Left forelimb (tissue), 1 donor: Measurements from ENCODE around the gene ZNF549.
"Not testable (repeated sequence)": the region's sequence is repeated elsewhere in the genome, so short reads cannot be mapped to it uniquely, and the experiment has no call there.

Source experiments
- DNase-seq: peaks from one replicate; pipeline ENCODE4 v3.0.0-alpha.2; 2018; ENCODE audit warnings: low spot score

The ZNF549 gene

DNA sequence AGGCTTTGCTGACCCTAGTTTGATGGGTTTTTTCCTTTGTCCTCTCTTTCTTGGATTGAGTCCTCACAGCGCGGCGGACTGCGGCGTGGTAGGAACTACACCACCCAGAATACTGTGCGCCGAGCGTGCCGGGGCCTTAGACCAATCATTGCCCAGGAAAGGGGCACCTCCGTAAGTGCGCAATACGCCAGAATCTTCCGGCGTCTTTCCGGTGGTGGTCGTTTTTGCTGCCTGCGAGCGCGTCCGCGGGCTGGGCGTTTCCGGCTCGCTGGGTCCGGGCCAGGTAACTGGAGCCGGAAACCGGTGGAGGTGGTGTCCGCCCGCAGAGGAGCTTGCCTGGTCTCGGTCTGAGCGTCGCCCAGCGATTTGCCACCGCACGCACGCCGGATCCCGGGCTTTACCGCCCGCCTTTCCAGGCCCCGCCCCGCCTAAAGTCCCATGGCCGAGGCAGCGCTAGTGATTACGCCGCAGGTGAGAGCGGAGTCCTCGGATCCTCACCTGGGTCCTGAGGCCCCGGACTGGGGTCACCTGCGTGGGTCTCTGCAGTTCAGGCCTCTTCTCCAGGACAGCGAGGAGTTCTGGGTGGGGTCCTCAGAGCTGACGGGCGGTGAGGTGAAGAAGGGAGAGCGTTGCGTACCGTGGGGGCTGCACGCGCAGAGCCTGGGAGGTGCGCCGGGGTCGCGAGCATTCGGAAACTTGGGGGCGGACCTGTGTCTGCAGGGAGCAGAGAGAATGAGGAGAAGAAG lies at the start of gene ZNF549:
Gene ZNF549 (plus strand): TSS at position 221 of the 746 bp plus-strand sequence. CDS start 218 bp downstream, at position 439.
- DNase-seq = peak; percentile 93

DNA sequence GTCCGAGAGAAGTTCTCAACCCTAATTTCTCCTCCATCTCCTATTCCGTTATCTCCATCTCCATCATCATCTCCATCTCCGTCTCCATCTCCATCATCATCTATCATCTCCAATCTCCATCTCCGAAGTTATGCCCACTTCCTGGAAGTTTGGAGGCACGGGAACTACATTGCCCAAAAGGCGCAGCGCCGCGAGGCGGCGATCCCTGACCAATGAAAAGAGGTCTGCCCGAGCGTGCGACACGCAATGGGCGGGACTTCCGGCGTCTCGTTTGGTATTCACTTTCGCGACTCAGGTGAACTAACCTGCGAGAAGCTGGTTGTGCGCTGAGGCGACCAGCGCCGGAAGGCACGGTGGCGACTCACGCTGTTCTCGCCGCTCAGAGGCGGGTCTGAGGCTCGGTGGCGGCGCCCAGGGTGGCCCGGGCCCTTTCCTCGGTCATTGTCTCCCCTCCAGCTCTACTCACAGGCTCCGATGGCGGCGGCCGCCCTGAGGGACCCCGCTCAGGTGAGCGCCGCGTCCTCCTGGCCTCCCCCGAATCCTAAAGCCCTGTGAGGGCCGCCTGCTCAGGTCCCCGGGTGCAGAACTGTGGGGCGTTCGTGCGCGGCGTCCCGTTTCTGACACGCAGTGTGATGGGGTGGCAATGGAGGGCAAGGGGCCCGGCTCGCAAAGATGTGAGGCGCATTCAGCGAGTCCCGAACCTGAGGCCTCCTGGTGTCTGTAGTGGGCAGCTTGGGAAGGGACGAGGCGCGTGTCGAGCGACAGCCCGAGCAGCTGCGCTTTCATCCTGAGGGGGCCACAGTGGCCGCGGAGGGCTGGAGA lies 39.5 kb upstream of the ZNF549 start, which contains the start of gene ZNF419:
Gene ZNF419 (plus strand): TSS at position 274 of the 822 bp plus-strand sequence. CDS start 201 bp downstream, at position 475.
- peak; percentile 91 for DNase-seq

DNA sequence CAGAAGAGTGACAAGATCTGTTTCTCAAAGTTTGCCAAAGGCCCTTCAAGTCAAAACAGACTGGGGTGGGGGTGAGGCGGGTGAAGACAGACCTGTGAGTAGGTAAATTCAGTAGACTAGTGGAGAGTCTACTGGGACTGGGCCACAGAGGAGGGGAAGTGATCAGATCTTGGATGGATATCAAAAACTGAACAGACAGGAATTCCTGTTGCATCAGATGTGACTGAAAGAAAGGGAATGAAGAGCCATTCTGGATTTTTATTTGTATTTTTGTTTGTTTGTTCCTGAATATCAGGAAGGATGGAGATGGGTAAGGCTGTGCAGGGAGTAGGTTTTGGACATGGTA lies 38.9 kb upstream of the ZNF549 start:
- not testable (repeated sequence) for DNase-seq

DNA sequence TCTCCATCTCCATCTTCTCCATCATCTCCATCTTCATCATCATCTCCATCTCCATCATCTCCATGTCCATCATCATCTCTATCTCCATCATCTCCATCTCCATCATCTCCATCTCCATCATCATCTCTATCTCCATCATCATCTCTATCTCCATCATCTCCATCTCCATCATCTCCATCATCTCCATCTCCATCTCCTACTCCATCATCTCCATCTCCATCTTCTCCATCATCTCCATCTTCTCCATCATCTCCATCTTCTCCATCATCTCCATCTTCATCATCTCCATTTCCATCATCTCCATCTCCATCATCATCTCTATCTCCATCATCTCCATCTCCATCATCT lies 27.9 kb upstream of the ZNF549 start:
- DNase-seq = not testable (repeated sequence)

DNA sequence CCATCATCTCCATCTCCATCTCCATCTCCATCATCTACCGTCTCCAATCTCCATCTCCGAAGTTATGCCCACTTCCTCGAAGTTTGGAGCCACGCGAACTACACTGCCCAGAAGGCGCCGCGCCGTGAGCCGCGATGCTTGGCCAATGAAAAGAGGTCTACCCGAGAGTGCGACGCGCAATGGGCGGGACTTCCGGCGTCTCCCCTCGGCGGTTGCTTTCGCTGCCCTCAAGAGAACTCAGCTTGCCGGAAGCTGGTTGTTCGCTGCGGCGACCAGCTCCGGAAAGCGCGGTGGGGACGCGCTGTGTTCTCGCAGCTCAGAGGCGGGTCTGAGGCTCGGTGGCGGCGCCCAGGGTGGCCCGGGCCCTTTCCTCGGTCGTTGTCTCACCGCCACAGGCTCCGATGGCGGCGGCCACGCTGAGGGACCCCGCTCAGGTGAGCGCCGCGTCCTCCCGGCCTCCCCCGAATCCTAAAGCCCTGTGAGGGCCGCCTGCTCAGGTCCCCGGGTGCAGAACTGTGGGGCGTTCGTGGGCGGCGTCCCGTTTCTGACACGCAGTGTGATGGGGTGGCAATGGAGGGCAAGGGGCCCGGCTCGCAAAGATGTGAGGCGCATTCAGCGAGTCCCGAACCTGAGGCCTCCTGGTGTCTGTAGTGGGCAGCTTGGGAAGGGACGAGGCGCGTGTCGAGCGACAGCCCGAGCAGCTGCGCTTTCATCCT lies 27.3 kb upstream of the ZNF549 start, which contains the start of gene ZNF773:
Gene ZNF773 (plus strand): TSS at position 259 of the 716 bp plus-strand sequence. CDS start 143 bp downstream, at position 402.
- DNase-seq = peak; percentile 94

DNA sequence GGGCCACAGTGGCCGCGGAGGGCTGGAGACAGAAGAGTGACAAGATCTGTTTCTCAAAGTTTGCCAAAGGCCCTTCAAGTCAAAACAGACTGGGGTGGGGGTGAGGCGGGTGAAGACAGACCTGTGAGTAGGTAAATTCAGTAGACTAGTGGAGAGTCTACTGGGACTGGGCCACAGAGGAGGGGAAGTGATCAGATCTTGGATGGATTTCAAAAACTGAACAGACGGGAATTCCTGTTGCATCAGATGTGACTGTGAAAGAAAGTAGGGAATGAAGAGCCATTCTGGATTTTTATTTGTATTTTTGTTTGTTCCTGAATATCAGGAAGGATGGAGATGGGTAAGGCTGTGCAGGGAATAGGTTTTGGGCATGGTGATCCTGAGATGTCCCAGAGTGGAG lies 26.8 kb upstream of the ZNF549 start:
- DNase-seq = not testable (repeated sequence)

DNA sequence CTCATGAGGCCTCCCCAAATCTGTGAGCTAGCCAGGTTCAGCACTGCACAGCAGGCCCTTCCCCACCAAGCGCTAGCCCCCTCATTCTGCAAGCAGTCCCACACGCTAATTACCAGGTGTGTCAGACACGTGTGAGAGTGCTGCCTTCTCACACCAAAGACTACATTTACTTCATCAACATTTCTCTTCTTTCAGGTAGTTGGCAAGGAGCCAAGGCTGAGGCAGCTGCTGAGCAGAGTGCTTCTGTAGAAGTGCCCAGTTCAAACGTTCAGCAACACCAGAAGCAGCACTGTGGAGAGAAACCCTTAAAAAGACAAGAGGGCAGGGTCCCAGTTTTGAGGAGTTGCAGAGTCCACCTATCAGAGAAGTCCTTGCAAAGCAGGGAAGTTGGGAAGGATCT lies 21.0 kb upstream of the ZNF549 start:
- DNase-seq = no peak

DNA sequence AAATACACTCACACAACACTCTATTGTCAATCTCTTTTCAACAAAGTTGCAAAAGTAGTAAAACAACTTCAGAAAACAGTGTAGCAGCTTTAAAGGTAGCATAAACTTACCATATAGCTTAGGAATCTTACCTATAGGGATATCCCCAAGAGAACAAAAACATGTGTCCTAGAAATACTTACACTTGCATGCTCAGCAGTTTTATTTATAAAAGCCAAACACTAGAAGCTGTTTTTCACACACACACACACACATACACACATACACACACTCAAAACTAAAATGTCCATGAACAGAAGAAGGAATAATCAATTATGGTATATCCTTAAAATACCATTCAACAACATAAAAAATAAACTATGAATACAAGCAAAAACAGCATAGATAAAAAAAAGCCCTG lies 15.7 kb upstream of the ZNF549 start:
- no peak for DNase-seq

DNA sequence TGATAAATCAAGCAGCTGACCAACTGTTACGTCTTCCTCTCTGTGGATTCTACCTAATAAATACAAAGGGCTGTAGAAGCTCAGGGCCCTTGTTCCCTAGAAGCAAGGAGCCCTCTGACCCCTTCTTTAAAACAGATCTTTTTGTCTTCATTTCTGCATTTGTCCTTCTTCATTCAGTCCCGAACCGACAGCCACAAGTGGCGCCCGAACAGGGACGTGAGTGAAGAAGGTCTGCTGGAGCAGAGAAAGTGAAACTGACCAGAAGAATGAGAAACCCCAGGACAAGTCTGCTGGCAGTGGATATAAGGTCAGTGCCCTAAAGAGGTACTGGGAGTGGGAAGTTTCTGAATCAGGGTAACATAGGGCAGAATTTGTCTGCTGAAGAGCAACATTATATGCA lies 14.3 kb upstream of the ZNF549 start:
- DNase-seq = no peak

DNA sequence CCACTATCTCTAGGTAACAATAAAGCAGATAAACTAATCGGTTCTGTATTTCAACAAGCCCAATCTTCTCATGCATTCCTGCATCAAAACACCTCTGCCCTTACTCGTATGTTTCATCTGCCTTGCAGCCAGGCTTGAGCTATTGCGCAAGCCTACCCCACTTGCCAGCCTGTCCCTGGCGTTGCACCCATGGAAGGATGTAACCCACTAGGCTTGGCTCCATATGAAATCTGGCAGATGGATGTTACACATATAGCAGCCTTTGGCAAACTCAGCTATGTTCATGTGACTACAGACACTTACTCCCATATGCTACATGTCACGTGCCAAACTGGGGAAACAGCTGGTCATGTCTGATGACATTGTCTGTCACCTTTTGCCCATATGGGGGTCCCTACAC lies 11.9 kb upstream of the ZNF549 start:
- no peak for DNase-seq

DNA sequence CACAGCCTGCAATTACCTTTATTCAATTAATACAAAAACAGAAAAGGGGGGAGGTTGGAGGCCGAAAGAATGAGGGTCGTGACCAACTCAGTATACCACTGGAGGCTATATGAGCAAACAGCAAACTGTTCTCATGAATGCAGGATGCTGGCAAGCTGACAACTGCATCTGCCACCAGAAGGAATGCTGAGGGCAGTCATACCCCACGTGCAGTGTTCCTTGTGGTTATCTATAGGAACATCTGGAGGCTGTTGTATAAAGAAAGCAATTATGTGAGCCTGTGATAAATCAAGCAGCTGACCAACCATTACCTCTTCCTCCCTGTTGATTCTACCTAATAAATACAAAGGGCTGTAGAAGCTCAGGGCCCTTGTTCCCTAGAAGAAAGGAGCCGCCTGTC lies 9.1 kb upstream of the ZNF549 start:
- DNase-seq = not testable (repeated sequence)

DNA sequence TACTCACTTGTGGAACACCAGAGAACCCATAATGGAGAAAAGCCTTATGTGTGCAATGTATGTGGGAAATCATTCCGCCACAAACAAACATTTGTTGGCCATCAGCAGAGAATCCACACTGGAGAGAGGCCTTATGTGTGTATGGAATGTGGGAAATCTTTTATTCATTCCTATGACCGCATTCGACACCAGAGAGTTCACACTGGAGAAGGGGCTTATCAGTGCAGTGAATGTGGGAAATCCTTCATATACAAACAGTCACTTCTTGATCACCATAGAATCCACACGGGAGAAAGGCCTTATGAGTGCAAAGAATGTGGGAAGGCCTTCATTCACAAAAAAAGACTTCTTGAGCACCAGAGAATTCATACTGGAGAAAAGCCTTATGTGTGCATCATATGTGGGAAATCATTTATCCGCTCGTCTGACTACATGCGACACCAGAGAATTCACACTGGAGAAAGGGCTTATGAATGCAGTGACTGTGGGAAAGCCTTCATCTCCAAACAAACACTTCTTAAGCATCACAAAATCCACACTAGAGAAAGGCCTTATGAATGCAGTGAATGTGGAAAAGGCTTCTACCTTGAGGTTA lies 10.9 kb downstream of the ZNF549 start:
- no peak for DNase-seq

DNA sequence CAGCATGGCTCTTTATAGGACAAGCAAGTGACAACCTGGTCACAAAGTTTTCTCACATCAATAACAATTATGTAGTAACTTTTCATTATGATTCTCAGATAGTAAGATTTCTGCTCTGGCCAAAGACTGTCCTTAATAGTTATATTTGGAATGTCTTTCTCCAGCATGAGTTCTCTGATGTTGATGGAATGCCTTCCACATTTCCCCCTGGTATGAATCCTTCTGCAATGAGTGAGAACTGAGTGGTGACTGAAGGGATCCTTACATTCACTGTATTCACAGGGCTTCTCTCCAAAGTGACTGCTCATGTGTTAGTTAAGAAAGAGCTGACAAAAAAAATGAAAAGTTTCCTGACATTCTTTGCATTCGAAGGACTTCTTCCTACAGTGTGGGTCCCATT lies 19.4 kb downstream of the ZNF549 start:
- no peak for DNase-seq

DNA sequence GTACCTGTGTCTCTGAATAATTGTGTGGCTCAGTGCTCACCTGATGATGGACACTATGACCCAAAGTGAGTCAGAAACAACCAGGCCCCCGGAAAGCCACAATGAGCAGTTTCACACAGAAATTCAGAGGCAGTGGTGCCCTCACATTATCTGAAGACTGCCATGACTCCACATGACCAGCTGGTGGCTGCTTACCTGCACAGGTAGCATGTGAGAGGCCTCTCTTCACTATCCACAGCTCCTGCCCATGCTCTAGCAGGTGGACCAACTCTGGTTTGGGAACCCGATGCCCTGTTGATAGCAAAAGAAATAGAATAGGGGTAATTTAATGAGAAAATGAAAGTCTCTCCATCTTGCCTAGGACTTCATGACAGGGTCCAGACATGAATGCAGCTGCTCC lies 25.3 kb downstream of the ZNF549 start:
- DNase-seq = no peak

DNA sequence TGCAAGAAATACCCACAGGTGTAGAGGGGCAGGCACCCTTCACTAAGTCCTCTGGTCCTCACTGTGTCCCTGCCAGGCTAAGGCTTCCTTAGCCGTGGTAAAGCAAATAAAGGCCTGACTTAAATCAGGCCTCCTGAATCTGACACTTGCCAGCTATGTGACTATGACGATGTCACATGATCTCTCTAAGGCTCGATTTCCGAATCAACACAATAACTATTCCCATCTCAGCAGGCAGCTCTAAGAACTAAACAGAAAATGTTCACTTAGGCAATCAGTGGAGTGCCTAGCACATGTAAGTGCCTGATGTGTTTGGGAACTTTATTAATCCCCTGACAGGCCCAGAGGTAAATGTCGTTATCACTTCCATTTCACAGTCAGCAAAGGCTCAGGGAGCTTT lies 30.5 kb downstream of the ZNF549 start:
- no peak for DNase-seq

DNA sequence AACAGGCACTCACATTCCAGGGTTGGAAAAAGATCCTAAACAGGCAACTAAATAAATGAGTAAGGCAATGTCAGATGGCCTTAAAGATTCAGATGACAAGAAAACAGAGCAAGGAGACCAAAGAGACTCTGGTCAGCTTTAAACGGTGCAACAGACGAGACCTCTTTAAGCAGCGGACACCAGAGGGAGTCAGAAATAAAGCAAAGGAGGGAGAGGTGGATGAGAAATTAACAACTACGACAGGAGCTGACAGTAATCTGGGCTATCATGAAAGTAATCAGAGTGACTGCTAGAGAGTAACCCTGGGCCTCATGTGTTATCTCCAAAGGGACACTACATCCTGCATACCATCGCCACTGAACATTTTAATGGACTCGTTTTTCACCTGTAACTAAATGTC lies 31.4 kb downstream of the ZNF549 start:
- DNase-seq = no peak

DNA sequence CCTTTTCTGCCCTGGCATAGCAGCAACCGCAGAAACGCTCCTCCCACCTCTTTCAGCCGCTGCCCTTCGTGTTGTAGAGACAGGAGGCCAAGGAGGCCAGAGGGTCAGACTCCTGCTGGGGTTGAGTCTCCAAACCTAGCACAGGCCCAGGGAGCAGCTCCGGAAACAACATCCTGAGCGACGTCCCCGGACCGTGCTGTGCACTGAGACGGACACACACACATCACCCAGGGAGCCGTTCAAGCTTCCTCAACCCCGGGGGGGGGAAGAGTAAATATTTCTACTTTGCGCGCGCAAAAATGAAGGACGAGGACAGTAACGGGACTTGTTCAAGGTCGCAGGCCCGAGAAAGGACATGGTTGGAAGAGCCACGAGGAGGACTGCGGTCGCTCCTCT lies 31.9 kb downstream of the ZNF549 start:
- no peak for DNase-seq

DNA sequence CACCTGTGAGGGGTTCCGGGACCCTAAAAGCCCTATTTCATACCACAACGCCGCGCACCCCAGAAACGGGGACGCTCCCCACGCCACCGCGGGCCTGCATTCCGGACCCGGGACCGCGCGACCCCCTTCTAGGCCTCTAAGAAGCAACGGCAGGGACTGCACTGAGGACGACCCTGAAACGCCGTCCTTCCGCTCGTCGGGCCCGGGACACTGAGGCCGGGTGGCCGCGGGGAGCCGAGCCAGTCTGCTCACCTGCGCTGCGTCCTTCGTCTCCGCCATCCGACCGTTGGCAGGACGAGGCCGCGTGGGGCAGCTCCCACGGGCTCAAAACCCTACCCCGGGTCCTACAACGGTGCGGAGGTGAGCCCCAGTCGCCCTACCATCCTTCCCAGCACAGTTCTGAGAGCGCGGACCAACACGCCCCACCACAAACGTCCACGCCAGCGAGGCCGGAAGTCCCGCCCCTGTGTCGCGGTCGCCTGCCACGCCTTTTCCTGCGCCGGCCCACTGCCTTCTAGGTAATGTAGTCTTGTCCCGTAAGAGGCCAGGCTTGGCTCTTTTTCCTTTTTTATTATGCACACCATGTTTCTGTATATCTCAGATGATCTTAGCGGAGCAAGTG lies 32.4 kb downstream of the ZNF549 start, which contains the start of gene ZNF550:
Gene ZNF550 (minus strand): TSS at position 460 of the 622 bp plus-strand sequence. CDS start 181 bp downstream, at position 279.
- DNase-seq = peak; percentile 94

DNA sequence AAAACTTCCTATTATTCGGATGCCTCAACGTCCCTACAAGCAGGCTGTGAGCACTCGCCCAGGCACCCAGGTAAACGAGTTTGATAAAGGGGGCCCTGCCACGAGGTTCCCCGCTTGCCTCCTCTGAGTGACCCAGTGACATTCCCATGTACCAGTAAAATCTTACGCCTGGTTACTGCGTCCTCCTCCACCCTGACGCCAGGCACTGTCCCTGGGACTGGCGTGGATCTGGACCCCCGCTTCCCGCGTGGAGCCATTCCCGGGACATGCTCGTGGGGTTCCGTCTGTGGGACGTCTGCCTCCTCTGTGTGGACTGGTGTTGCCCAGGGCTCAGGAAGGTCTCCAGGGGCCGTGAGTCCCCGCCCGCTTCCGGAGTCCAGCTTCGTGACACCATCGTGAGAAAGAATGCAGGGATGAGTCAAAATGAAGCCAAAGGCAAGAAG lies 32.9 kb downstream of the ZNF549 start:
- no peak for DNase-seq

DNA sequence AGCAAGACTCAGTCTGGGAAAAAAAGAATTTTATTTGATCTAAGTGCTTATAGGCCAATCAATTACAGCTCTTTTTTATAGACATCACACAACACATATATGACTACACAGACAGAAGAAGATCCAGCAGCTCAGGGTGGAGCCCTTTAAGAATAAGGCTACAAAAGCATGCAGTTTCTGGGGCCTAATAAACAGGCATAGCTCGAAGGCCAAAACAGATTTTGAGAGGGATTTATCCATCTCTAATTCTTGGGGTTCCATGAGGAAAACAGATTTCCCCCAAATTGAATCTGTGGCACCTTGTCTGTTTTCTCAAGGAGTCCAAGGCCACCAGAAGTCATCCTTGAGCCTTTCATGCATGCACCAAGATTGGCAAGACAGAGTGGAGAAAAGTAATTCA lies 36.4 kb downstream of the ZNF549 start:
- no peak for DNase-seq
